ENCODE results near the gene IRF2BPL. TPM values are rescaled to one million over a fixed set of nuclear protein-coding genes. Genes with fewer than 3 reads are reported as not detected.

Gene IRF2BPL
- total and polyA plus RNA-seq, 4 donors: 9.3 to 52.4 (median 38.6) TPM

DNA sequence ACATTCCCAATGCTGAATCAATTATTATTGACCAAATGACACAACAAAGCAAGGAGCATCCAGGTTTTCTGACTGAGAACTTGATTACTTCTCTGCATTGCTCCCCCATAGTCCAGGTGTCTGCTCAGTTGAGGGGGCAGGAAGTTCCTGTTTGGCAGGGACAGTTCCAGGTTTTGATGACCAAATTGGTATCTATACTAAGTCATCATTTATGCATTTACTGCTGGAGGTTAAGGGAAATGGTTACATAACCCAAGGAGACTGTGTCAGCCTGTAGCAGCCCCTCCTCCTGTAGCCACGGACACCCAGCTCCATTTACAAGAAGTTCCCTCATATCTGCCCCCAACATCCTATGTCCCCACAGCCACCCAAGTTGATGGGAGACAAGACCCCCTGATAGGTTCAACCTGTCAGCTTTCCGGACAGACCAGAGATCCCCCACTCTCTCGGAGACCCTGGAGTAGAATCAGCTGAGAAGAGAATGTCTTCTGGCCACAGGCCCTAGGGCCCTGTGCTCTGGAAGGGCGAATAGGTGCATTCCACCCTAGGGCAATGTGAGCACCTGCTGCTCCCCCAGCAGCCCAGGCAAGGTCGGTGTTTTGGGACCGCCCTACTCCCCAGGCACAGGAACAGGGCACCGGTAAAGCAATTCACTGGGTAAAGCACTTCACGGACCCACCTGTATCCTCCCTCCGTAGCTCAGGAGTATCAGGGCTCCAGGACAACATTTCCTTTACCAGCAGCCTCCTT, 23.6 kb downstream of the IRF2BPL start:
- TF ChIP-seq, protein P1, sequence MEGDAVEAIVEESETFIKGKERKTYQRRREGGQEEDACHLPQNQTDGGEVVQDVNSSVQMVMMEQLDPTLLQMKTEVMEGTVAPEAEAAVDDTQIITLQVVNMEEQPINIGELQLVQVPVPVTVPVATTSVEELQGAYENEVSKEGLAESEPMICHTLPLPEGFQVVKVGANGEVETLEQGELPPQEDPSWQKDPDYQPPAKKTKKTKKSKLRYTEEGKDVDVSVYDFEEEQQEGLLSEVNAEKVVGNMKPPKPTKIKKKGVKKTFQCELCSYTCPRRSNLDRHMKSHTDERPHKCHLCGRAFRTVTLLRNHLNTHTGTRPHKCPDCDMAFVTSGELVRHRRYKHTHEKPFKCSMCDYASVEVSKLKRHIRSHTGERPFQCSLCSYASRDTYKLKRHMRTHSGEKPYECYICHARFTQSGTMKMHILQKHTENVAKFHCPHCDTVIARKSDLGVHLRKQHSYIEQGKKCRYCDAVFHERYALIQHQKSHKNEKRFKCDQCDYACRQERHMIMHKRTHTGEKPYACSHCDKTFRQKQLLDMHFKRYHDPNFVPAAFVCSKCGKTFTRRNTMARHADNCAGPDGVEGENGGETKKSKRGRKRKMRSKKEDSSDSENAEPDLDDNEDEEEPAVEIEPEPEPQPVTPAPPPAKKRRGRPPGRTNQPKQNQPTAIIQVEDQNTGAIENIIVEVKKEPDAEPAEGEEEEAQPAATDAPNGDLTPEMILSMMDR (IDR thresholded peaks at IDR 0.05; ENCODE audit: control extremely low read depth, extremely low read depth): no peak
- no peak overlapping the region for H3K4me3 ChIP-seq
- peaks cover 0 to 55% (median 34%) of the 10 kb centered on the region in 5 donors for H3K4me1 ChIP-seq (ENCODE audit: control insufficient read depth in 5 of 5, insufficient read depth in 5 of 5, low read length in 5 of 5)
- no peaks in the 10 kb centered on the region for H3K27me3 ChIP-seq (ENCODE audit: control insufficient read depth in 3 of 3, insufficient read depth in 3 of 3, low read length in 2 of 3)
- ATAC-seq (ENCODE audit: insufficient read depth, low FRiP score) (no peak), DNase-seq (no peak)
- no peak overlapping the region for H3K9ac ChIP-seq (ENCODE audit: insufficient read depth in 1 of 2, low read length in 2 of 2)
- peak overlapping the region in 1 of 2 donors; percentile 11 for H3K27ac ChIP-seq (ENCODE audit: low read depth in 1 of 2, low read length in 1 of 2)
- H3K9me3 ChIP-seq (ENCODE audit: control insufficient read depth in 4 of 4, insufficient read depth in 3 of 4, low read length in 3 of 4): no peaks in the 10 kb centered on the region
- H3K36me3 ChIP-seq (ENCODE audit: control insufficient read depth in 4 of 4, insufficient read depth in 4 of 4, low read length in 4 of 4): no peaks in the 10 kb centered on the region
- WGBS, 2 donors: 65 to 70% methylated on average over 9 of the region's 9 CpGs

DNA sequence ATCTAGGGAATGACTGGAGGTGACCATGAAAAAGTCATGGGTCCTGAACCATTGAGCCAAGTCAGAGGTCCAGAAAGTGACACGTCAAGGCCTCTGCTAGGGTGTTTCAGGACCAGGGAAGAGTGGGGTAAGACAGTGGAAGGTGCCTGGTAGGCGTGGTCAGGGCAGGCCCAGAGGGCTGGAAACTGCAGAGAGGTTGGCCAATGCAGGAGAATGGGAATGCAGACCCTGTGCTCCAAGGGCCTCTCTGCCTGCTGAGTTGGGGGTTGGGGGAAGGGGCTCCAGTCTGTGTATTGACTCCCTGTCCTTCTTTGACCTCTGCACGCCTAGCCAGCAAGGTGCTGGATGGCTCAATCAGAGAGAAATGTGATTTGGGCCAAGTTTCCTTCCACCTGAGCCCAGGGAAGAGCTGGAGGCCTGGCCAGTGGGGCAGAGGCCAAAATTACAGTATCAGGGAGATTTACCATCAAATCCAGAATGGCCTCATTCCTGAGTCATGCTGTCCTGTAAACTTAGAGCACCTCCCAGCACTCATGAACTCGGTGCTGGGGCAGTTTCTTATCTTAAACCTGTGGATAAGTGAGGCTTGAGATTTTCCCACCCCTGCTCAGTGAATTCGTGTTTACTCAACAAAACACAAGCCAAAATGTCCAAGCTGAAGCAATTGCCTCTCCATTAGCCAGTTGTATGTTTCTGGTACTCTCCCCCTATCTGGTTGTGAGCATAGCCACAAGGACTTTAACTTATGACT, 24.4 kb downstream of the IRF2BPL start:
- H3K9ac ChIP-seq (ENCODE audit: insufficient read depth in 1 of 2, low read length in 2 of 2): no peak overlapping the region
- H3K4me1 ChIP-seq (ENCODE audit: control insufficient read depth in 5 of 5, insufficient read depth in 5 of 5, low read length in 5 of 5): peaks cover 0 to 53% (median 39%) of the 10 kb centered on the region in 5 donors
- TF ChIP-seq, protein P1 (IDR thresholded peaks at IDR 0.05; ENCODE audit: control extremely low read depth, extremely low read depth): no peak
- ATAC-seq (ENCODE audit: insufficient read depth, low FRiP score) (peak; percentile 68), DNase-seq (peak; percentile 51 to 78 (median 61))
- no peaks in the 10 kb centered on the region for H3K36me3 ChIP-seq (ENCODE audit: control insufficient read depth in 4 of 4, insufficient read depth in 4 of 4, low read length in 4 of 4)
- H3K27ac ChIP-seq (ENCODE audit: low read depth in 1 of 2, low read length in 1 of 2): peak overlapping the region in 1 of 2 donors; percentile 58
- 66 to 85% methylated on average over 5 of the region's 5 CpGs for WGBS, 2 donors
- H3K9me3 ChIP-seq (ENCODE audit: control insufficient read depth in 4 of 4, insufficient read depth in 3 of 4, low read length in 3 of 4): no peaks in the 10 kb centered on the region
- no peaks in the 10 kb centered on the region for H3K27me3 ChIP-seq (ENCODE audit: control insufficient read depth in 3 of 3, insufficient read depth in 3 of 3, low read length in 2 of 3)
- no peak overlapping the region for H3K4me3 ChIP-seq

DNA sequence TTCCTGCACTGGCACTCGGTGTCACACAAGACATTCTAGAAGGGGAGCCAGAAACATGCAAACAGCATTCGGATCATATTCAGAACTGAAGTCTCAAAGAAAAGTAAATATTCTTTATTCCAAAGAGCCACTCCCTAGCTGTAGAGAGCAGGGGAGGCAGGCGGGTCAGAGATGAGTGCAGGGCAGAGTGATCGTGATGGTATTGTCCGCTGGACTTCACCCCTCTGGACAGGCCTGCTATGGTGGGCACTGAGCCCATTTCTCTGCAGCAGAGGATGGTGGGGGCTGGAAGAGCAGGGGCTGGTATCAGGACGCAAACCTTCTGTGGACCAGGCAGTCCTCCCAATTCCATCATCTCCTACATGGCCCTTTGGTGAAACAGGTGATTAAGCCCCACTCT, 25.6 kb downstream of the IRF2BPL start:
- no peaks in the 10 kb centered on the region for H3K9me3 ChIP-seq (ENCODE audit: control insufficient read depth in 4 of 4, insufficient read depth in 3 of 4, low read length in 3 of 4)
- WGBS, 2 donors: 74 to 81% methylated on average over 6 of the region's 6 CpGs
- ATAC-seq (ENCODE audit: insufficient read depth, low FRiP score): no peak
- peak overlapping the region in 1 of 2 donors; percentile 20 for H3K27ac ChIP-seq (ENCODE audit: low read depth in 1 of 2, low read length in 1 of 2)
- H3K9ac ChIP-seq (ENCODE audit: insufficient read depth in 1 of 2, low read length in 2 of 2): no peak overlapping the region
- no peaks in the 10 kb centered on the region for H3K27me3 ChIP-seq (ENCODE audit: control insufficient read depth in 3 of 3, insufficient read depth in 3 of 3, low read length in 2 of 3)
- peaks cover 0 to 50% (median 34%) of the 10 kb centered on the region in 5 donors for H3K4me1 ChIP-seq (ENCODE audit: control insufficient read depth in 5 of 5, insufficient read depth in 5 of 5, low read length in 5 of 5)
- DNase-seq: peak in 1 of 3 donors; percentile 38
- H3K36me3 ChIP-seq (ENCODE audit: control insufficient read depth in 4 of 4, insufficient read depth in 4 of 4, low read length in 4 of 4): no peaks in the 10 kb centered on the region
- no peak overlapping the region for H3K4me3 ChIP-seq
- TF ChIP-seq, protein P1 (IDR thresholded peaks at IDR 0.05; ENCODE audit: control extremely low read depth, extremely low read depth): no peak
